ENCODE data around the gene OSGIN1. TPM values are rescaled to one million over a fixed set of nuclear protein-coding genes. Genes with fewer than 3 reads are reported as not detected.

OSGIN1 gene
- polyA plus RNA-seq, 2 donors = 6.0 to 8.3 TPM

- 82 to 86% methylated on average over 22 of the region's 22 CpGs for WGBS, 2 donors
- H3K9me3 ChIP-seq (ENCODE audit: control insufficient read depth in 2 of 2, insufficient read depth in 1 of 2, low read depth in 1 of 2, low read length in 1 of 2) = no peaks in the 10 kb centered on the region
- no peak overlapping the region for H3K4me3 ChIP-seq (ENCODE audit: low read depth in 1 of 2, low read length in 2 of 2)
- H3K27me3 ChIP-seq (ENCODE audit: control insufficient read depth in 1 of 2, insufficient read depth in 2 of 2, low read length in 2 of 2) = no peaks in the 10 kb centered on the region
- H3K36me3 ChIP-seq (ENCODE audit: control insufficient read depth in 2 of 2, insufficient read depth in 2 of 2, low read length in 1 of 2) = peaks cover 5 to 24% of the 10 kb centered on the region in 2 donors
- H3K4me1 ChIP-seq (ENCODE audit: control insufficient read depth in 2 of 2, insufficient read depth in 2 of 2, low read length in 1 of 2) = no peaks in the 10 kb centered on the region
- H3K27ac ChIP-seq (ENCODE audit: low read depth in 2 of 2, low read length in 1 of 2) = no peak overlapping the region
These were observed 10.5 kb downstream of the OSGIN1 start for GRCh38 chr16:83963277-83964119.

GRCh38 chr16:83964684-83965443 lies 11.8 kb downstream of the OSGIN1 start:
- 92 to 97% methylated on average over 20 to 26 of the region's 26 CpGs for WGBS, 2 donors
- peaks cover 0 to 24% of the 10 kb centered on the region in 2 donors for H3K36me3 ChIP-seq (ENCODE audit: control insufficient read depth in 2 of 2, insufficient read depth in 2 of 2, low read length in 1 of 2)
- no peaks in the 10 kb centered on the region for H3K4me1 ChIP-seq (ENCODE audit: control insufficient read depth in 2 of 2, insufficient read depth in 2 of 2, low read length in 1 of 2)
- no peak overlapping the region for H3K27ac ChIP-seq (ENCODE audit: low read depth in 2 of 2, low read length in 1 of 2)
- H3K4me3 ChIP-seq (ENCODE audit: low read depth in 1 of 2, low read length in 2 of 2) = no peak overlapping the region
- H3K27me3 ChIP-seq (ENCODE audit: control insufficient read depth in 1 of 2, insufficient read depth in 2 of 2, low read length in 2 of 2) = no peaks in the 10 kb centered on the region
- no peaks in the 10 kb centered on the region for H3K9me3 ChIP-seq (ENCODE audit: control insufficient read depth in 2 of 2, insufficient read depth in 1 of 2, low read depth in 1 of 2, low read length in 1 of 2)

- Histone ChIP-seq H3K36me3 (ENCODE audit: control insufficient read depth in 2 of 2, insufficient read depth in 2 of 2, low read length in 1 of 2) (peaks cover 0 to 20% of the 10 kb centered on the region in 2 donors), H3K9me3 (ENCODE audit: control insufficient read depth in 2 of 2, insufficient read depth in 1 of 2, low read depth in 1 of 2, low read length in 1 of 2) (no peaks in the 10 kb centered on the region), H3K27ac (ENCODE audit: low read depth in 2 of 2, low read length in 1 of 2) (no peak overlapping the region), H3K27me3 (ENCODE audit: control insufficient read depth in 1 of 2, insufficient read depth in 2 of 2, low read length in 2 of 2) (no peaks in the 10 kb centered on the region), H3K4me1 (ENCODE audit: control insufficient read depth in 2 of 2, insufficient read depth in 2 of 2, low read length in 1 of 2) (no peaks in the 10 kb centered on the region), H3K4me3 (ENCODE audit: low read depth in 1 of 2, low read length in 2 of 2) (no peak overlapping the region)
- WGBS, 2 donors = 89 to 90% methylated on average over 29 to 36 of the region's 36 CpGs
These were observed 12.6 kb downstream of the OSGIN1 start for GRCh38 chr16:83965444-83966152.

- Histone ChIP-seq H3K4me3 (ENCODE audit: low read depth in 1 of 2, low read length in 2 of 2) (no peak overlapping the region), H3K36me3 (ENCODE audit: control insufficient read depth in 2 of 2, insufficient read depth in 2 of 2, low read length in 1 of 2) (peaks cover 0 to 15% of the 10 kb centered on the region in 2 donors), H3K9me3 (ENCODE audit: control insufficient read depth in 2 of 2, insufficient read depth in 1 of 2, low read depth in 1 of 2, low read length in 1 of 2) (no peaks in the 10 kb centered on the region), H3K27ac (ENCODE audit: low read depth in 2 of 2, low read length in 1 of 2) (no peak overlapping the region), H3K27me3 (ENCODE audit: control insufficient read depth in 1 of 2, insufficient read depth in 2 of 2, low read length in 2 of 2) (no peaks in the 10 kb centered on the region), H3K4me1 (ENCODE audit: control insufficient read depth in 2 of 2, insufficient read depth in 2 of 2, low read length in 1 of 2) (no peaks in the 10 kb centered on the region)
- 94% methylated on average over 12 to 13 of the region's 13 CpGs for WGBS, 2 donors
These were observed 13.2 kb downstream of the OSGIN1 start for GRCh38 chr16:83966153-83966696.

- Histone ChIP-seq H3K27me3 (ENCODE audit: control insufficient read depth in 1 of 2, insufficient read depth in 2 of 2, low read length in 2 of 2) (no peaks in the 10 kb centered on the region), H3K4me1 (ENCODE audit: control insufficient read depth in 2 of 2, insufficient read depth in 2 of 2, low read length in 1 of 2) (no peaks in the 10 kb centered on the region), H3K27ac (ENCODE audit: low read depth in 2 of 2, low read length in 1 of 2) (no peak overlapping the region), H3K36me3 (ENCODE audit: control insufficient read depth in 2 of 2, insufficient read depth in 2 of 2, low read length in 1 of 2) (peaks cover 0 to 11% of the 10 kb centered on the region in 2 donors), H3K9me3 (ENCODE audit: control insufficient read depth in 2 of 2, insufficient read depth in 1 of 2, low read depth in 1 of 2, low read length in 1 of 2) (no peaks in the 10 kb centered on the region), H3K4me3 (ENCODE audit: low read depth in 1 of 2, low read length in 2 of 2) (no peak overlapping the region)
- WGBS, 2 donors = 62 to 71% methylated on average over 2 of the region's 2 CpGs
These were observed 14.1 kb downstream of the OSGIN1 start for GRCh38 chr16:83967091-83967490.

GRCh38 chr16:83967838-83968305 lies 14.8 kb downstream of the OSGIN1 start, which contains the start of gene NECAB2:
TSS of gene NECAB2 (plus strand) at chr16:83968244. CDS start at chr16:83968649, 405 bp downstream.
- H3K4me3 ChIP-seq (ENCODE audit: low read depth in 1 of 2, low read length in 2 of 2) = peak within 1 kb of the TSS in 1 of 2 donors; percentile 45
- H3K4me1 ChIP-seq (ENCODE audit: control insufficient read depth in 2 of 2, insufficient read depth in 2 of 2, low read length in 1 of 2) = no peaks in the 10 kb centered on the region
- H3K27me3 ChIP-seq (ENCODE audit: control insufficient read depth in 1 of 2, insufficient read depth in 2 of 2, low read length in 2 of 2) = no peaks in the 10 kb centered on the region
- H3K27ac ChIP-seq (ENCODE audit: low read depth in 2 of 2, low read length in 1 of 2) = no peak within 1 kb of the TSS
- 11 to 30% methylated on average over 12 to 35 of the region's 35 CpGs for WGBS, 2 donors
- no peaks in the 10 kb centered on the region for H3K9me3 ChIP-seq (ENCODE audit: control insufficient read depth in 2 of 2, insufficient read depth in 1 of 2, low read depth in 1 of 2, low read length in 1 of 2)
- peaks cover 0 to 11% of the 10 kb centered on the region in 2 donors for H3K36me3 ChIP-seq (ENCODE audit: control insufficient read depth in 2 of 2, insufficient read depth in 2 of 2, low read length in 1 of 2)

GRCh38 chr16:83968306-83968851 lies 15.3 kb downstream of the OSGIN1 start:
- WGBS, 2 donors = 0 to 2% methylated on average over 5 to 87 of the region's 87 CpGs
- Histone ChIP-seq H3K4me3 (ENCODE audit: low read depth in 1 of 2, low read length in 2 of 2) (peak overlapping the region in 1 of 2 donors; percentile 45), H3K4me1 (ENCODE audit: control insufficient read depth in 2 of 2, insufficient read depth in 2 of 2, low read length in 1 of 2) (no peaks in the 10 kb centered on the region), H3K9me3 (ENCODE audit: control insufficient read depth in 2 of 2, insufficient read depth in 1 of 2, low read depth in 1 of 2, low read length in 1 of 2) (no peaks in the 10 kb centered on the region), H3K27me3 (ENCODE audit: control insufficient read depth in 1 of 2, insufficient read depth in 2 of 2, low read length in 2 of 2) (no peaks in the 10 kb centered on the region), H3K36me3 (ENCODE audit: control insufficient read depth in 2 of 2, insufficient read depth in 2 of 2, low read length in 1 of 2) (peaks cover 0 to 11% of the 10 kb centered on the region in 2 donors), H3K27ac (ENCODE audit: low read depth in 2 of 2, low read length in 1 of 2) (no peak overlapping the region)

- no peaks in the 10 kb centered on the region for H3K27me3 ChIP-seq (ENCODE audit: control insufficient read depth in 1 of 2, insufficient read depth in 2 of 2, low read length in 2 of 2)
- 10 to 14% methylated on average over 24 to 45 of the region's 45 CpGs for WGBS, 2 donors
- no peaks in the 10 kb centered on the region for H3K4me1 ChIP-seq (ENCODE audit: control insufficient read depth in 2 of 2, insufficient read depth in 2 of 2, low read length in 1 of 2)
- no peak overlapping the region for H3K27ac ChIP-seq (ENCODE audit: low read depth in 2 of 2, low read length in 1 of 2)
- H3K4me3 ChIP-seq (ENCODE audit: low read depth in 1 of 2, low read length in 2 of 2) = no peak overlapping the region
- H3K9me3 ChIP-seq (ENCODE audit: control insufficient read depth in 2 of 2, insufficient read depth in 1 of 2, low read depth in 1 of 2, low read length in 1 of 2) = no peaks in the 10 kb centered on the region
- H3K36me3 ChIP-seq (ENCODE audit: control insufficient read depth in 2 of 2, insufficient read depth in 2 of 2, low read length in 1 of 2) = peaks cover 0 to 11% of the 10 kb centered on the region in 2 donors
These were observed 16.0 kb downstream of the OSGIN1 start for GRCh38 chr16:83968891-83969649.
